Caco-2 (cell line): Measurements from ENCODE around the gene SHC3. TPM values are rescaled to one million over a fixed set of nuclear protein-coding genes. Genes with fewer than 3 reads are reported as not detected.

Experiments
- BruUV-seq: library from RNA; stranded (reverse); fragments of 400-500 nt; replicated peaks from 2 replicates; lab custom pipeline; 2021; lab: Mats Ljungman, UMichigan
- CTCF ChIA-PET: fragments of 300-600 bp; sonication (Branson Sonifier 250); formaldehyde crosslinking; loops from one replicate; lab custom pipeline; 2022; ENCODE audit warnings: antibody characterized with exemption; lab: Charles Lee
- POLR2A ChIA-PET: fragments of 300-600 bp; sonication (Branson Sonifier 250); formaldehyde crosslinking; loops from one replicate; lab custom pipeline; 2022; ENCODE audit warnings: antibody characterized with exemption; lab: Charles Lee
- DNase-seq, 2 experiments: peaks; one replicate each; pipeline versions ENCODE4 v3.0.0 to v3.0.0-alpha.2; 2020 to 2022
- H3K27me3 ChIP-seq: replicated peaks from 2 replicates; pipeline ENCODE4 v1.6.0; 2011; ENCODE audit warnings: low read length; ENCODE audit not compliant: control insufficient read depth, insufficient read depth
- H3K36me3 ChIP-seq: 2 replicates; pipeline ENCODE4 v1.5.1; 2011; ENCODE audit warnings: low read length; ENCODE audit not compliant: control insufficient read depth, insufficient read depth
- H3K4me1 ChIP-seq: fragments of 250-450 bp; sonication (Bioruptor Pico); 2 replicates; pipeline ENCODE4 v1.5.1; 2020; ENCODE audit warnings: mild to moderate bottlenecking
- H3K4me3 ChIP-seq: 2 replicates; pipeline ENCODE4 v1.5.1; 2011; ENCODE audit warnings: low read depth, mild to moderate bottlenecking, control low read depth, low read length
- H3K9me3 ChIP-seq: fragments of 250-450 bp; sonication (Bioruptor Pico); 2 replicates; pipeline ENCODE4 v1.5.1; 2020; ENCODE audit warnings: mild to moderate bottlenecking, moderate library complexity
- H3K27ac Mint-ChIP-seq: one replicate; pipeline ENCODE4 v1.8.0; 2022; ENCODE audit warnings: mixed read lengths; ENCODE audit not compliant: unreplicated experiment
- H3K27me3 Mint-ChIP-seq: one replicate; pipeline ENCODE4 v1.8.0; 2022; ENCODE audit warnings: mixed read lengths; ENCODE audit not compliant: insufficient read depth, unreplicated experiment
- H3K36me3 Mint-ChIP-seq: one replicate; pipeline ENCODE4 v1.8.0; 2022; ENCODE audit warnings: mild to moderate bottlenecking, mixed read lengths; ENCODE audit not compliant: insufficient read depth, unreplicated experiment
- H3K4me1 Mint-ChIP-seq: one replicate; pipeline ENCODE4 v1.8.0; 2022; ENCODE audit warnings: low read depth, mixed read lengths; ENCODE audit not compliant: unreplicated experiment
- H3K4me3 Mint-ChIP-seq: one replicate; pipeline ENCODE4 v1.8.0; 2022; ENCODE audit warnings: mild to moderate bottlenecking, moderate library complexity, mixed read lengths; ENCODE audit not compliant: unreplicated experiment
- H3K9me3 Mint-ChIP-seq: one replicate; pipeline ENCODE4 v1.8.0; 2022; ENCODE audit warnings: mixed read lengths; ENCODE audit not compliant: unreplicated experiment
- CTCF ChIP-seq, 2 experiments: fragments of 200-600 bp in 1 of 2; IDR thresholded peaks; 1 replicate in 1 of 2; 2 replicates in 1 of 2; pipeline versions ENCODE4 v1.5.1 to v1.8.0; 2011 to 2022; ENCODE audit warnings: antibody characterized with exemption in 1 of 2, control low read depth in 1 of 2, inconsistent platforms in 1 of 2, low read depth in 1 of 2, low read length in 1 of 2, mild to moderate bottlenecking in 1 of 2, moderate library complexity in 1 of 2; ENCODE audit not compliant: insufficient read depth in 1 of 2, severe bottlenecking in 1 of 2, unreplicated experiment in 1 of 2
- intact Hi-C: fragments of 100-400 bp; cut with micrococcal nuclease; formaldehyde crosslinking; loops from one replicate; pipeline ENCODE4 v1.10.0; 2022; ENCODE audit not compliant: unreplicated experiment
- total RNA-seq: library from RNA; stranded (reverse); gene quantifications from 2 replicates; pipeline ENCODE4 v1.2.3, GENCODE V29; 2022

The SHC3 gene
- total RNA-seq, 1 experiment from 2014 or later = 0.20 TPM

GRCh38 chr9:88966894-88967676 is 211.5 kb downstream of the SHC3 start:
- no peaks in the 10 kb centered on the region for H3K4me1 Mint-ChIP-seq
- POLR2A ChIA-PET = no interaction called here
- no peaks in the 10 kb centered on the region for H3K36me3 Mint-ChIP-seq
- Histone ChIP-seq H3K36me3 (no peaks in the 10 kb centered on the region), H3K9me3 (no peaks in the 10 kb centered on the region), H3K27me3 (no peaks in the 10 kb centered on the region; the same call in 1 of the 2 replicates), H3K4me1 (no peaks in the 10 kb centered on the region), H3K4me3 (no peak overlapping the region)
- DNase-seq = no peak
- no peaks in the 10 kb centered on the region for H3K9me3 Mint-ChIP-seq
- CTCF ChIA-PET = no interaction called here
- BruUV-seq = no TSS peak
- no peak overlapping the region for H3K27ac Mint-ChIP-seq
- no peaks in the 10 kb centered on the region for H3K27me3 Mint-ChIP-seq
- H3K4me3 Mint-ChIP-seq = no peak overlapping the region
- intact Hi-C loops = no loop called here
- no peak for TF ChIP-seq CTCF (IDR thresholded peaks at IDR 0.05; ENCODE audit: insufficient read depth in 1 of 2, low read depth in 1 of 2, low read length in 1 of 2, severe bottlenecking in 1 of 2, unreplicated experiment in 1 of 2)

GRCh38 chr9:88965473-88965872 is 213.1 kb downstream of the SHC3 start:
- Histone ChIP-seq H3K27me3 (no peaks in the 10 kb centered on the region; the same call in 1 of the 2 replicates), H3K36me3 (no peaks in the 10 kb centered on the region), H3K4me3 (no peak overlapping the region), H3K4me1 (no peaks in the 10 kb centered on the region), H3K9me3 (no peaks in the 10 kb centered on the region)
- POLR2A ChIA-PET = no interaction called here
- H3K9me3 Mint-ChIP-seq = no peaks in the 10 kb centered on the region
- CTCF ChIA-PET = no interaction called here
- DNase-seq = no peak
- intact Hi-C loops = no loop called here
- H3K27ac Mint-ChIP-seq = no peak overlapping the region
- no peak overlapping the region for H3K4me3 Mint-ChIP-seq
- no peaks in the 10 kb centered on the region for H3K36me3 Mint-ChIP-seq
- no peaks in the 10 kb centered on the region for H3K4me1 Mint-ChIP-seq
- no peaks in the 10 kb centered on the region for H3K27me3 Mint-ChIP-seq
- BruUV-seq = no TSS peak
- no peak for TF ChIP-seq CTCF (IDR thresholded peaks at IDR 0.05; ENCODE audit: insufficient read depth in 1 of 2, low read depth in 1 of 2, low read length in 1 of 2, severe bottlenecking in 1 of 2, unreplicated experiment in 1 of 2)

DNA sequence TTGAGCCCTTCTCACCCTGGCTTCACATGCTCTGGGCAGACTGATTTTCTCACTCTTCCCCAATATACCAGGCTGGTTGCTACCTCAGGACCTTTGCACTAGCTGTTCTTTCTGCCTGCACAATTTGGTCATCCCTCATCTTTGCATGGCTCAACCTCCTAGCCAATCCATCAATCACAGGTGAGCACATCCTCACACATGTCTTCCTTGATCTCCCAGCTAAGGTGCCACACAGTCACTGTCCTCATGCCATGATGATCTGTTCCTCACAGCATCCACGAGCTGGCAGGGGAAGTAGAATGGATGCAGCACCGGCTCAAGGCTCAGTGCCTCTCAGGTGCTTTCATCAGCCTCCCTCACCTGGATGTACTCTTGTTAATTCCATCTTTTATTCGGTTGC is 218.0 kb downstream of the SHC3 start:
- Histone ChIP-seq H3K27me3 (no peaks in the 10 kb centered on the region), H3K36me3 (no peaks in the 10 kb centered on the region), H3K4me3 (no peak overlapping the region), H3K9me3 (no peaks in the 10 kb centered on the region), H3K4me1 (no peaks in the 10 kb centered on the region)
- Mint-ChIP-seq H3K36me3 (no peaks in the 10 kb centered on the region), H3K4me3 (no peak overlapping the region), H3K27ac (no peak overlapping the region), H3K4me1 (no peaks in the 10 kb centered on the region), H3K27me3 (no peaks in the 10 kb centered on the region), H3K9me3 (no peaks in the 10 kb centered on the region)
- DNase-seq = no peak
- ChIA-PET CTCF (no interaction called here), POLR2A (no interaction called here)
- no peak for TF ChIP-seq CTCF (IDR thresholded peaks at IDR 0.05; ENCODE audit: insufficient read depth in 1 of 2, low read depth in 1 of 2, low read length in 1 of 2, severe bottlenecking in 1 of 2, unreplicated experiment in 1 of 2)
- BruUV-seq = no TSS peak
- intact Hi-C loops = no loop called here
